Muscle of arm (tissue), 12 donors: Measurements from ENCODE around the gene ETFB. TPM values are rescaled to one million over a fixed set of nuclear protein-coding genes. Genes with fewer than 3 reads are reported as not detected.

Source experiments
- DNase-seq: peaks from one replicate; pipeline ENCODE4 v3.0.0-alpha.2; 2013
- polyA plus RNA-seq, 12 donors: library from polyadenylated mRNA; unstranded; fragments of 120-200 nt; gene quantifications; one replicate each; pipeline ENCODE4 v1.2.1, GENCODE V29; 2013; ENCODE audit not compliant: insufficient read length in 12 of 12

ETFB gene
- polyA plus RNA-seq, 12 donors, result 34.1 to 50.4 (median 38.8) TPM; not detected in 1

DNA sequence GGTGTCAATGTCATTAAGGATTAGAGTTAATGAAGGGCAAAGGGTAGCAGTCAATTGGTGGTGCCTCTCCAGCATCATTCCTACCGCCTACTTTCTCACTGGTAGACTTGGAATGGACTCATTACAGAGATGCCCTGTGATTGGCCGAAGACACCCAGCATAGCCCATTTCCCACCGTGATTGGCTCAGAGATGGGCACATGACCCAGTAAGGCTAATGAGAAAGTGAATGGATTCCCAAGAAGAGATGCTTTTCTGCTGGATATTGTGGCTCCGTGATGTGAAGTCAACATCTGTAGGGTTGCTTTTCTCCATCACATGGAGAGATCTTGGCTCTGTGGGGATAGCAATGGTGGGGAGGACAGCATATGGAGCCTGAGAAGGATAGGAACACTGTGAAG is 35.8 kb downstream of the ETFB start:
- no peak for DNase-seq

GRCh38 chr19:51329411-51329810 is 36.8 kb downstream of the ETFB start:
- DNase-seq, result no peak

DNA sequence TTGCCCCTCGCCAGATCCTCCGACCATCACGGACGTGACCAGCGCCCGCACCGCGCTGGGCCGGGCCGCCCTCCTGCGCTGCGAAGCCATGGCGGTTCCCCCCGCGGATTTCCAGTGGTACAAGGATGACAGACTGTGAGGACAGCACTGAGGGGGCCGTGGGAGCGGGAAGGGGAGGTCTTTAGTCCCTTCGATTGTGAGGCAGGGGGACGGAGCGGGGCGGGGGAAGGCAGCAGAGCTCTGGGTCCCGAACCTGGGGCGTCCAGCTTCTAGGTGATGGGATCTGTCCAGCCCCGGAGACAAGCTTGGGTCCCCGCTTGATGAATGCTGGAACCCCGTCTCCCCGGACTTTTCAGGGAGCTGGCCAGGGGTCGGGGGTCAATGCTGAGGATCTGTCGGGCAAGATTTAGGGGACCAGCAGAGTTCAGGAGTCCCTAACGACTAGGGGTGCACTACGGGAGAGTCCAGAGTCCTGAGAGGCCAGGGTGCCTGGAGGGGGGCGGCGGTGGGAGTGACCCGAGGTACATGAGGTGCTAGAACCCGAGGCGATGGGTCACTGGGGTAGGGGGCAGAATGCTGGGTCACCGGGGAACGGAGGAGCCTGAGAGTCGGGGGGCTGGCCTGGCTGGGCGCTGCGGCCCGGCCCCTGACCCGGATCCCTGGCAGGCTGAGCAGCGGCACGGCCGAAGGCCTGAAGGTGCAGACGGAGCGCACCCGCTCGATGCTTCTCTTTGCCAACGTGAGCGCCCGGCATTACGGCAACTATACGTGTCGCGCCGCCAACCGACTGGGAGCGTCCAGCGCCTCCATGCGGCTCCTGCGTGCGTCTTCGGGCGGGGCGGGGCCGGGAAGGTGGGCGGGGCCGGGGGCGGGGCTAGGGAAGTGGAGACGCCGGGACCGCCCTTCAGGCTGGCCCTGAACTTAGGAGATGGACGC is 38.9 kb downstream of the ETFB start:
- peak; percentile 22 for DNase-seq

DNA sequence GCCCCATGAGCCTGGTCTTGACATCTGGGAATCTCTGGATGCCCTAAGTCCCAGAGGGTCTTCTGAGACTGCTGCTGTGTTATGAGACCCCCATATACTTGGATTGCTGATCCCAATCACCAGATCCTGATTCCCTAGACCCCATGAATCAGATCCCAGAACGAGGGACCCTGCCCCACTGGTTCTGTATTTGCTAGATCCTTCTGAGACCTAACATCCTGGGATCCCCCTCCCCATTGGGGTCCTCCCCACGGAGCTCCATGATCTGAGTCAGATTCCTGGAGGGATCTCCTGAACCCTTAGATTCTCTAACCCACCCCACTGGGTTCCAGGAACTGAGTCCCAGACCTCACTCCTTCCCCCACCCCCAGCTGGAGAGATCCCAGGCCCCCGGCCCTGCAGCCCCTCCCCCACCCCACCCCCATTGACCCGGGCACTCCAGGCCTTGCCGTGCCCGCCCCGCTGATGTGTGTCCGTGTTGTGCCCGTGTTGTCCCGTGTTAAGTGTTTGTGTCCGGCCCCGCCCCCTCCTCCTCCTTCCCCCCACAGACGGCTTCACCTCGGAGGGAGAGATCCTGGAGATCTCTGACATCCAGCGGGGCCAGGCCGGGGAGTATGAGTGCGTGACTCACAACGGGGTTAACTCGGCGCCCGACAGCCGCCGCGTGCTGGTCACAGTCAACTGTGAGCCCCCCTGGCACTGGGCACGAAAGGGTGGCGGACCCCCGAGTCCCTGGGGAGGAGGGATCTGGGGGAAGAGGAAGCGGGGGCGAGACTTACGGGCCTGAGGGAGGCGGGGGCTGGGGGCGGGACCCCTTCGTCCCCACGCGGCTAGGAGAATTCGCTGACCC is 39.7 kb downstream of the ETFB start:
- no peak for DNase-seq

DNA sequence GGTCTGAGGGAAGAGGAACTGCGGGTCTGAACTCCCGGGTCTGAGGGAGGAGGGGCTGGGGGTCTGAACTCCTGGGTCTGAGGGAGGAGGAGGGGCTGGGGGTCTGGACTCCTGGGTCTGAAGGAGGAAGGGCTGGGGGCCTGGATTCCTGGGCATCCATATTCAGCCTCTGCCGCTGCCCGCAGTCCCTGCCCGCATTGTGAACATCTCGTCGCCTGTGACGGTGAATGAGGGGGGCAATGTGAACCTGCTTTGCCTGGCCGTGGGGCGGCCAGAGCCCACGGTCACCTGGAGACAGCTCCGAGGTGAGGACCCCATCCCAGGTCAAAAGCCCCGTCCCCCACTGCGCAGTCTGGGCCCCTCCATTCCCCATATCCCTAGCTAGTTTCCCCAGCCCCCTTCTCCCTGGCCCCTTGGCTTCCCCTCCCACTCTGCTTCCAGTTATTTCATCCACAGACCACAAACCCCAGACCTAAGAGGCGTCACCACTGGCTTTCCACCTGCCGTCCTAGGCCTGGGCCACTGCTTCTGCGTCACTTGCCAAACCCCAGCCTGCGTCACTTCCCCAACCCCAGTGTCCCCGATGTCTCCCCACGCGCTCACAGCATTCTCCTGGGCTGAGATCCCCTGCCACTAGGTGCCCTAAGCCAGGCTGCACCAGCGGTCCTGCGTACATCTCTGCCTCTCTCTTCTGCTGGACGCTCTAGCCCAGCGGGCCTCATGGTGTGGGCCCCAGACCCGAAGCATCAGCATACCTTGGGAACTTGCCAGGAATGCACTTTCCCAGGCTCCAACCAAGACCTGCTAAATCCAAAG is 40.8 kb downstream of the ETFB start:
- DNase-seq, result no peak

GRCh38 chr19:51324167-51324481 is 42.1 kb downstream of the ETFB start:
- no peak for DNase-seq

DNA sequence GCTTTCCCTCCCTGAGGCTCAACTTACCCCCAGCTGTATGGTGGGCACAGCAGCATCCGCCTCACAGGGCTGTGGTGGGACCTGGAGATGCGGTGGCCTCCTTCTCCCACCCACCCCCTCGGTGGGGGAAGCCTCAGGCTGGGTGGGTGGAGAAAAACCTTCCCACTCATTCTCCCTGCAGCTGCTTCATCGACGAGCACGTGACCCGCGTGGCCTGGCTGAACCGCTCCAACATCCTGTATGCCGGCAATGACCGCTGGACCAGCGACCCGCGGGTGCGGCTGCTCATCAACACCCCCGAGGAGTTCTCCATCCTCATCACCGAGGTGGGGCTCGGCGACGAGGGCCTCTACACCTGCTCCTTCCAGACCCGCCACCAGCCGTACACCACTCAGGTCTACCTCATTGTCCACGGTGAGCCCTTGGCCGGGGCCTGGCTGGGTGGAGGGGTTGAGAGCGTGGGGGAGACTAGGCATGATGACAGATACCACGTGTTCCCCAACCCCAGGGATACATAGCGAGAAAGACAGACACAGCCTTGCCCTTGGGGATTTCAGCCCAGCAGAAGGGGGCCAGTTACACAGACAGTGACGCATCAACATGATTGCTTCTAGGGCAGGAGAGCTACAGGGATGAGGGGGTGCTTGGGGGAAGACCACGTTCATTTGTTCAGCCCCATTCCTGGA is 42.6 kb downstream of the ETFB start:
- no peak for DNase-seq

DNA sequence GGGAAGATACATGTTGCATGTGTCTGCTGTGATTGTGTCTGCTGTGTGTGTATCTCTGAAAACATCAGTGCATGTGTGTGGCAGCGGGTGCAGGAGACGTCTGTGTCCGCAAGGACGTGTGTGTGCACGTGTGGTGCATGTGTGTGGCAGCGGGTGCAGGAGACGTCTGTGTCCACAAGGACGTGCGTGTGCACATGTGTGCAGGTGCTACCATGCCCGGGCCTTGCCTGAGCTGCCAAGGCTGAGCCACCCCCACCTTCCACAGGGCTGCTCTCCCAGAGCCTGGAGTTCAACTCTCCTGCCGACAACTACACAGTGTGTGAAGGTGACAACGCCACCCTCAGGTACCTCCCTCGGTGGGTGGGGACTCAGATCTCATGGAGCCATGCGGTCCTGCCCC is 44.4 kb downstream of the ETFB start:
- no peak for DNase-seq

GRCh38 chr19:51320280-51320657 is 45.9 kb downstream of the ETFB start:
- no peak for DNase-seq

GRCh38 chr19:51319649-51320279 is 46.4 kb downstream of the ETFB start:
- DNase-seq, result no peak

DNA sequence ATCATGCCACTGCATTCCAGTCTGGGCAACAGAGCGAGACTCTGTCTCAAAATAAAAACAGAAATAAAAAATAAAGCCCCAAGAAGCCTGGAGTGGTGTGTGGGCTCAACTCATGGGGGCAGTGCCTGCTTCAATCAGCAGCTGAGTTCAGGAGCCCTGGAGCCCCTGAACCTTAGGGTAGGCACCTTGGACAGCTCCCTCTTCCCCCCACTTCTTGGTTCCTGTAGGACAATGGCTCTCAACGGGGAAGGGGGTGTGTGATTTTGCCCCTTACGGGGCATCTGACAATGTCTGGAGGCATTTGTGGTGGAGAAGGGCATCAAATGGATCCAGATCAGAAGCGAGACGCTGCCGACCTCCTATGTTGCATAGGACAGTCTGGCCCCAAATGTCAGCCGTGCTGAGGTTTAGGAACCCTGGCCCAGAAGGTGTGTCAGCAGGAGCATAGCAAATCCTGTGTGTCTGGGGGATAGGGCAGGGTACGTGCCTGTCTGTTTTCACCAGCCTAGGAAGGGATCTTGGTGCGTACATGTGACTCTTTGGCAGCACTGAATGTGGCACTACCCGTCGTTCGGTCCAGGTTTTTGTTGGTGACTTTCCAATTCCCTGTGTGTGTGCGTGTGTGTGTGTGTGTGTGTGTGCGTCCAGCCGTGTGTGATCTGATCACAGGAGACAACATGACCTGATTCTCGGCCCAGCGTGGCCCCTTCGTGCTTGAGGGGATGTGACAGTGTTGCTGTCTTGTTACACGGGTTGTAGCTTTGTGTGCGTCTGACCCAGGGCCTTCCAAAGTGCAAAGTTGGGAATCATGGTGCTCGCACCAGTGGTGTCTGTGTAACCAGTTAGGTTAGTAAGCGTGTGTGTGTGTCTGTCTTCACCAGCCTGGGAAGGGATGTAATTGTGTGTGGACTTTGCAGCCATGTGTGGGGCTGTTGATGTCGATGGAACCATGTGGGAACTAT is 47.2 kb downstream of the ETFB start:
- no peak for DNase-seq

DNA sequence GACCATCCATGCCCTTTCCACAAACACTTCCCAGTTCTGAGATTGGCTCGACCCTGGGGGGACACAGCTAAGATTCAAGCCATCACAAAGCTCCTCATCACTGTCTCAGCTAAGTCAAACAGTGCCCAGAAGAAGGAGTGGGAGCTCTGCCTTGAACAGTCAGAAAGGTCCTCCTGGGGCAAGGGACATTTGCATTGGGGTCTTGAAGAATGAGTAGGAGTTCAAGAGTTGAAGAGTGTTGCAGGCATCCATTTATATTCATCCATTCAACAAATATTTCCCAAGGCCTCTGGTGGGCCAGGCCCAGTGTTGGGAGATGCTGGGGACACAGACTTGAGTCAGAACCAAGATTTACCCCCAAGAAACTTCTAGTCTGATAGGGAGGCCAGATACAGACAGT is 48.2 kb downstream of the ETFB start:
- no peak for DNase-seq

GRCh38 chr19:51317376-51317775 is 48.8 kb downstream of the ETFB start:
- no peak for DNase-seq

GRCh38 chr19:51316688-51317087 is 49.5 kb downstream of the ETFB start:
- DNase-seq, result no peak

DNA sequence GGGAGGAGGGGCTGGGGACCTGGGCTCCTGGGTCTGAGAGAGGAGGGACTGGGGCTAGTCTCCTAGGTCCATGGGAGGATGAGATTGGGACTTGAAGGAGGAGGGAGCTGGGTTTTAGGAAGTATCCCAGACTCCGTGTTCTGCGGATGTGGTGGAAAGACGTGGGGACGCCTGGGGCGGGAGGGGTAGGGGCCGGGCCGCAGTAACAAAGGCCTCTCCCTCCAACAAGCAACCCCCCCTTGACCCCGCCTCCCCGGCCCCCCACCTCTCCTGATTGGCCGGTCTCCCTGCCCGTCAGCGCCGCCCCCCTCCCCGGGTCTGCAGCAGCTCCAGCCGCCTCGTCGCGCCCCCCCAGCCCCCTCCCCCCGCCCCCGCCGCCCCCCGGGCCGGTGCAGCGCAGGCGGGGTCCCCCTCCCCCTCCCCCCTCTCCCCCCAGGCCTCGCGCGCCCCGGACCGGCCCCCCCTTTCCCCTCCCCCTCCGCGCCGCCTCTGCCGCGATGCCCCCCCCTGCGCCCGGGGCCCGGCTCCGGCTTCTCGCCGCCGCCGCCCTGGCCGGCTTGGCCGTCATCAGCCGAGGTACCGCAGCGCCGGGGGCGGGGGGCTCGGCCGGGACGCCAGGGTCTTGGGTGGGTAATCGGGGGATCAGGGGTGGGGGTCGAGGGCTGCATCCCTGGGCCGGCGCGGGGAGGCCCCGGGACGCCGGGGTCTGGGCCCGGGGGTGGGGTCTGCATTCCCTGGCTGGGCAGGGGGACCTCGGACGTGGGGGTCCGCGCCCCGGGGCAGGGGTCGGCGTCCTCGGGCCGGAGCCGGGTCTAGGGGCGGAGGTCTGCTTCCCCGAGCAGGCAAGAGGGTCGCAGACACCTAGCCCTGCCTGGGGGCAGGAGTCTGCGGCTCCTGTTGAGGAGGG is 54.6 kb downstream of the ETFB start, which contains the start of gene IGLON5:
Gene IGLON5 (plus strand): TSS at position 294 of the 907 bp plus-strand sequence. CDS start 204 bp downstream, at position 498.
- no peak for DNase-seq

DNA sequence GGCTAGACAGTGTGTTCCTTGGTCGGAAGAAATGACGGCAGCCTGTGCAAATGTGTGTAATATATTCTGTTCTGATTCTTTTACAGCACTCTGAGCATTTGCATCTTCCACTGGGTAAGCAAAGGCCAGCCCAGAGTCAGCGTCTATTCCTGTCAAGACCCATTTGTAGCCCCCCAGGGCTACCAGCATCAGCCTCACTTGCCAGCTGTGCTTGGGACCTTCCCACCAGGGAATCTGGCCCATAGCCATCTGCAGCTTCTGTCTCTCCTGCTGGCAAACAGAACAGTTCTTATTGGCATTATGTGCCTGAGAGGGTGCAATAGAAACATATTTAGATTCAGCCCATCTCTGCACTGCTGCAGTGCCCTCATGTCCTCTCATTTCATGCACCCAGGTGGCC is 60.7 kb downstream of the ETFB start:
- DNase-seq, result no peak

DNA sequence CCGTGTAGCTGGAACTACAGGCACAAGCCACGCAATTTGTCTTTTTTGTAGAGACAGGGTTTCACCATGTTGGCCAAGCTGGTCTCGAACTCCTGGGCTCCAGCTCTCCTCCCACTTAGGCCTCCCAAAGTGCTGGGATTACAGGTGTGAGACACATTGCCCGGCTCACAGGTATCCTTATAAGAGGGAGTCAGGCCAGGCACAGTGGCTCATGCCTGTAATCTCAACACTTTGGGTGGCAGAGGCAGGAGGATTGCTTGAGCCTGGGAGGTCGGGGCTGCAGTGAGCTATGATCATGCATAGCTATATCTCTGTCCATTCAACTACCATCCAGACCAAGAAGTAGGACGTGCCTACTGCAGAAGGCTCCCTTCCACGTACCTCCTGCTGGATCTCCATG is 64.9 kb downstream of the ETFB start:
- no peak for DNase-seq

DNA sequence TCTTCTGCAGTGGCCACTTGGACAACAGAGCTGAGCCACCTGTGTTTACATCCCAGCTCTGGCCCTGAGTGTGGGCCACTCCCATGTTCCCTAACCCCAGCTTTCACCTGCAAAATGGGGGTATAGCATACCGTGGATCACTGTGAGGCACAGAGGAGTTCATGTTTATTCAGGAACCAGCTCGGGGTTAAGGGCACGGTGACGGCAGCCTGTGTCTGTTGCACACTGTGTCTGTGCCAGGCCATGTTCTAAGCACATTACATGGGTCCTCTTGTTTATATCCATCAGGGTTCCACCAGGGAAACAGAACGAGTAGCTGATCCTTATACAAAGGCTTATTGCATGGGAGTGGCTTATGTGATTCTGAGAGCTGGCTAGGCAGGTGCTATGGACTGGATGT is 68.8 kb downstream of the ETFB start:
- no peak for DNase-seq
